K562 (cell line): ENCODE data around the gene NKX2-2. TPM values are rescaled to one million over a fixed set of nuclear protein-coding genes. Genes with fewer than 3 reads are reported as not detected.

Source experiments
- ATAC-seq: fragments of 200-7000 bp; cut with Tn5 transposase; 3 replicates; pipeline ENCODE4 v1.9.1; 2020; ENCODE audit warnings: moderate library complexity
- Bru-seq: library from RNA; stranded (reverse); fragments of 400-500 nt; gene quantifications from one replicate; lab custom pipeline; 2021; lab: Mats Ljungman, UMichigan
- BruChase-seq, 2 experiments: library from RNA; stranded (reverse); fragments of 400-500 nt; gene quantifications; one replicate each; lab custom pipeline; 2021; lab: Mats Ljungman, UMichigan
- BruUV-seq: library from RNA; stranded (reverse); fragments of 400-500 nt; replicated peaks from 2 replicates; lab custom pipeline; 2021; lab: Mats Ljungman, UMichigan
- CTCF ChIA-PET: fragments of 300-600 bp; formaldehyde crosslinking; extraction: SDS; loops from one replicate; lab custom pipeline; 2021; ENCODE audit warnings: low intra/inter-chr PET ratio; lab: Yijun Ruan, JAX
- POLR2A ChIA-PET: fragments of 300-600, 350-650 bp; sonication (Branson Sonifier 250); formaldehyde crosslinking; extraction: SDS; loops from one replicate; lab custom pipeline; 2021; ENCODE audit warnings: antibody characterized with exemption, inconsistent platforms; lab: Yijun Ruan, JAX
- DNase-seq, 4 experiments: peaks; one replicate each; pipeline versions ENCODE4 v3.0.0 to v3.0.0-alpha.2; 2011 to 2018; ENCODE audit warnings: low spot score in 3 of 4, mixed read lengths in 3 of 4; ENCODE audit errors: extremely low read depth in 1 of 4
- FAIRE-seq: peaks from 2 replicates; lab custom pipeline; 2011; peaks lifted over from hg19 to GRCh38; lab: Jason Lieb, UNC
- H2AFZ ChIP-seq: 2 replicates; pipeline ENCODE4 v1.6.0; 2011; ENCODE audit warnings: low read depth, low read length, control low read depth, inconsistent platforms
- H3K27ac ChIP-seq: fragments of 200-600 bp; 3 replicates; pipeline ENCODE4 v1.8.0; 2011; ENCODE audit warnings: low read depth, mild to moderate bottlenecking, control low read depth, inconsistent platforms, low read length, moderate library complexity, mixed read lengths; ENCODE audit errors: extremely low read depth
- H3K27me3 ChIP-seq, 2 experiments: fragments of 300-600 bp in 1 of 2; 2 replicates in 1 of 2; 3 replicates in 1 of 2; pipeline versions ENCODE4 v1.6.0 to v1.8.0; 2011; ENCODE audit warnings: inconsistent platforms in 2 of 2, low read length in 2 of 2, mild to moderate bottlenecking in 1 of 2, mixed read lengths in 1 of 2, moderate library complexity in 1 of 2; ENCODE audit not compliant: control insufficient read depth in 2 of 2, insufficient read depth in 2 of 2
- H3K36me3 ChIP-seq: fragments of 300-600 bp; 3 replicates; pipeline ENCODE4 v1.8.0; 2011; ENCODE audit warnings: mild to moderate bottlenecking, low read length, inconsistent platforms; ENCODE audit not compliant: control insufficient read depth, insufficient read depth
- H3K4me1 ChIP-seq, 2 experiments: fragments of 200-600 bp in 1 of 2; replicated peaks in 1 of 2; 2 replicates in 1 of 2; 3 replicates in 1 of 2; pipeline versions ENCODE4 v1.5.1 to v1.8.0; 2011; ENCODE audit warnings: inconsistent platforms in 2 of 2, low read length in 2 of 2, mild to moderate bottlenecking in 1 of 2, mixed read lengths in 1 of 2, moderate library complexity in 1 of 2; ENCODE audit not compliant: control insufficient read depth in 2 of 2, insufficient read depth in 2 of 2
- H3K4me2 ChIP-seq: 2 replicates; pipeline ENCODE4 v1.6.1; 2011; ENCODE audit warnings: low read length, control low read depth, inconsistent platforms, mixed read lengths; ENCODE audit not compliant: insufficient read depth
- H3K4me3 ChIP-seq: fragments of 200-600 bp; sonication (generic), shearing (Covaris generic); 2 replicates; pipeline ENCODE4 v1.5.1; 2016; ENCODE audit warnings: control low read depth, inconsistent platforms
- H3K79me2 ChIP-seq: fragments of 200-600 bp; 3 replicates; pipeline ENCODE4 v1.8.0; 2011; ENCODE audit warnings: low read length, inconsistent platforms; ENCODE audit not compliant: control insufficient read depth, insufficient read depth
- H3K9ac ChIP-seq, 2 experiments: 2 replicates each; pipeline versions ENCODE4 v1.6.0 to v1.6.1; 2011; ENCODE audit warnings: low read depth in 2 of 2, low read length in 2 of 2, control low read depth in 1 of 2, inconsistent platforms in 1 of 2, mild to moderate bottlenecking in 1 of 2, mixed read lengths in 1 of 2; ENCODE audit not compliant: insufficient read depth in 1 of 2
- H3K9me1 ChIP-seq: one replicate; pipeline ENCODE4 v1.6.0; 2011; ENCODE audit warnings: inconsistent platforms, mild to moderate bottlenecking, low read length, moderate library complexity; ENCODE audit not compliant: control insufficient read depth, insufficient read depth
- H3K9me3 ChIP-seq: replicated peaks from 2 replicates; pipeline ENCODE4 v1.5.1; 2011; ENCODE audit warnings: low read depth, low read length, inconsistent platforms; ENCODE audit not compliant: control insufficient read depth, insufficient read depth
- H4K20me1 ChIP-seq: replicated peaks from 2 replicates; pipeline ENCODE4 v1.6.1; 2011; ENCODE audit warnings: low read length, inconsistent platforms, mixed read lengths; ENCODE audit not compliant: control insufficient read depth, insufficient read depth
- PCBP1 ChIP-seq: fragments of 200-400 bp; formaldehyde crosslinking; IDR thresholded peaks from 2 replicates; pipeline ENCODE4 v1.6.1; 2018; ENCODE audit warnings: mild to moderate bottlenecking, low read depth, low read length; ENCODE audit not compliant: poor library complexity, severe bottlenecking
- TSC22D4 ChIP-seq: fragments of 450-650 bp; IDR thresholded peaks from 2 replicates; pipeline ENCODE4 v1.6.1; 2016; ENCODE audit warnings: missing genetic modification characterization, missing biosample characterization, control low read depth
- WGBS: fragments of 100-300 bp; shearing (Covaris generic); methylation state at CpG from one replicate; pipeline ENCODE4 v1.1.6; 2016; ENCODE audit warnings: low coverage, mixed read lengths; ENCODE audit not compliant: insufficient coverage; ENCODE audit errors: missing lambda C conversion rate; 5-methylcytosine and 5-hydroxymethylcytosine counted together
- in situ Hi-C: fragments of 300-500 bp; cut with MboI; formaldehyde crosslinking; loops from 4 replicates; pipeline ENCODE4 v1.15.0; 2018; ENCODE audit warnings: inconsistent platforms, mixed read lengths
- intact Hi-C: fragments of 100-400 bp; cut with micrococcal nuclease; formaldehyde crosslinking; loops from 2 replicates; pipeline ENCODE4 v1.14.2; 2022
- long read RNA-seq, 3 experiments: library from polyadenylated mRNA in 2 of 3; library from RNA in 1 of 3; unstranded in 2 of 3; stranded (forward) in 1 of 3; transcript quantifications; one replicate each; pipeline ENCODE4 v2.0.0, GENCODE V29; 2019 to 2022
- polyA minus RNA-seq, 3 experiments: library from RNA; depleted of rRNA, polyadenylated mRNA; stranded (reverse); fragments of >200 nt; gene quantifications; 2 replicates each; pipeline ENCODE4 v1.2.3, GENCODE V29; 2011
- polyA plus RNA-seq, 8 experiments: library from polyadenylated mRNA; depleted of rRNA in 4 of 8; stranded (reverse) in 5 of 8; unstranded in 3 of 8; fragments of >200 nt; fragmentation: Nextera tagmentation in 2 of 8; fragmentation: Illumina TruSeq in 1 of 8; extraction: Ambion mirVana in 2 of 8; extraction: Trizol in 1 of 8; gene quantifications; 2 replicates each; pipeline versions ENCODE4 v1.2.1 to v1.2.3, GENCODE V29; 2011 to 2014; ENCODE audit warnings: inconsistent platforms in 1 of 8, missing spikeins in 1 of 8
- total RNA-seq, 7 experiments: library from RNA; depleted of rRNA in 6 of 7; stranded (reverse); fragments of >200 nt in 6 of 7; fragmentation: Illumina TruSeq in 2 of 7; extraction: Trizol in 2 of 7; gene quantifications; 2 replicates each; pipeline versions ENCODE4 v1.2.1 to v1.2.3, GENCODE V29; 2011 to 2021; ENCODE audit warnings: low replicate concordance in 1 of 7

The NKX2-2 gene
- 0.19 TPM in 2 replicates for total RNA-seq (2011; cell fraction: chromatin; rRNA removed; ENCODE audit: low replicate concordance)
- total RNA-seq (2011; cell fraction: nucleolus; rRNA removed), result not detected in 2 replicates
- total RNA-seq (2011; cell fraction: nucleoplasm; rRNA removed), result not detected in 2 replicates
- total RNA-seq (2014; rRNA removed) (not detected in 2 replicates), total RNA-seq (2014; rRNA removed; fragmentation: Illumina TruSeq; extraction: Trizol) (not detected in 2 replicates), total RNA-seq (2015; rRNA removed; fragmentation: Illumina TruSeq; extraction: Trizol) (not detected in 2 replicates), total RNA-seq (2021) (not detected in 2 replicates), polyA plus RNA-seq (2011; rRNA removed) (0.04 and 0.16 TPM in 2 replicates), polyA plus RNA-seq (2014; fragmentation: Illumina TruSeq; extraction: Trizol) (not detected in 2 replicates), polyA plus RNA-seq (2014; fragmentation: Nextera tagmentation; extraction: Ambion mirVana) (not detected), polyA plus RNA-seq (2014; rRNA removed) (not detected in 2 replicates), polyA minus RNA-seq (2011; rRNA and poly(A)+ RNA removed) (0.09 TPM in 1 of 2 replicates, not detected in the other), Bru-seq, nascent RNA (not detected), BruChase-seq, experiment 1, labeled RNA remaining after a 2-hour chase (not detected), BruChase-seq, experiment 2, labeled RNA remaining after a 6-hour chase (not detected)
- 0.09 and 0.16 TPM in 2 replicates for polyA plus RNA-seq (2011; cell fraction: cytosol; rRNA removed)
- polyA plus RNA-seq (2011; cell fraction: nucleus; rRNA removed), result 0.30 and 0.49 TPM in 2 replicates
- polyA plus RNA-seq (2012), result 0.04 TPM in 1 of 2 replicates, not detected in the other
- not detected in 2 replicates for polyA minus RNA-seq (2011; cell fraction: cytosol; rRNA and poly(A)+ RNA removed)
- polyA minus RNA-seq (2011; cell fraction: nucleus; rRNA and poly(A)+ RNA removed), result 0.33 TPM in 1 of 2 replicates, not detected in the other
- long read RNA-seq, experiment 1, partial matches to known transcripts, result 0 of 1 reads
- long read RNA-seq, experiment 1, other reads (novel, unspliced or antisense), result 1 of 1 reads
- long read RNA-seq, experiment 2, result 0 reads
- long read RNA-seq, experiment 3, result 0 reads

GRCh38 chr20:21513881-21514540 is at the start of gene NKX2-2:
TSS of gene NKX2-2 (minus strand) at chr20:21514064. CDS start at chr20:21513669, 395 bp downstream.
- H3K4me1 ChIP-seq, result peaks cover 0 to 6% of the 10 kb centered on the region in 2 experiments; a peak in 2 of 5 replicates
- no peak within 1 kb of the TSS for H3K4me2 ChIP-seq
- no peaks in the 10 kb centered on the region for H3K79me2 ChIP-seq
- H3K9me1 ChIP-seq, result no peaks in the 10 kb centered on the region
- ATAC-seq (no peak), DNase-seq (no peak), FAIRE-seq (no peak)
- 3% methylated on average over 8 of the region's 45 CpGs for WGBS
- CTCF ChIA-PET, result no interaction called here
- intact Hi-C loops, result no loop called here
- TF ChIP-seq PCBP1, result peak; percentile 67
- TF ChIP-seq TSC22D4 (tag), result no peak
- no peaks in the 10 kb centered on the region for H3K36me3 ChIP-seq
- no peak within 1 kb of the TSS for H3K9ac ChIP-seq
- no peak within 1 kb of the TSS for H3K4me3 ChIP-seq
- POLR2A ChIA-PET, result no interaction called here
- no peak within 1 kb of the TSS for H3K27ac ChIP-seq
- peaks cover 3 to 57% of the 10 kb centered on the region in 2 experiments for H3K27me3 ChIP-seq
- BruUV-seq, result no TSS peak
- no peaks in the 10 kb centered on the region for H4K20me1 ChIP-seq
- H2AFZ ChIP-seq, result no peak within 1 kb of the TSS
- no peaks in the 10 kb centered on the region for H3K9me3 ChIP-seq
- in situ Hi-C loops, result no loop called here
